Measurements from ENCODE around the gene ACTR2. TPM values are rescaled to one million over a fixed set of nuclear protein-coding genes. Genes with fewer than 3 reads are reported as not detected.
A peak's percentile ranks its signal among the peaks of the same experiment; 100 is the strongest.

The ACTR2 gene
- total and polyA plus RNA-seq, 2 of the 13 experiments (the other 11 are each of a cell fraction or from before 2014, with no cell fraction given), result 51.2 to 100 TPM

GRCh38 chr2:65186872-65187851 is 40.5 kb upstream of the ACTR2 start (continued):
- TF ChIP-seq UBTF (CRISPR knock-in tag; IDR thresholded peaks at IDR 0.05) (peak; percentile 67), CBX1 (IDR thresholded peaks at IDR 0.05; ENCODE audit: low read depth) (peak; percentile 45), SMAD1 (CRISPR knock-in tag; IDR thresholded peaks at IDR 0.05; ENCODE audit: borderline replicate concordance, low read depth) (no peak; the same call in 1 of the 2 replicates), ZBTB37 (CRISPR knock-in tag; IDR thresholded peaks at IDR 0.05) (no peak), ZNF576 (CRISPR knock-in tag; IDR thresholded peaks at IDR 0.05) (no peak), FOXA3 (CRISPR knock-in tag; IDR thresholded peaks at IDR 0.05) (peak; percentile 36), ZNF605 (CRISPR knock-in tag; IDR thresholded peaks at IDR 0.05) (peak; percentile 73; the same call in 1 of the 2 replicates), ZSCAN25 (CRISPR knock-in tag; IDR thresholded peaks at IDR 0.05) (peak; percentile 64; the same call in 1 of the 2 replicates), ZNF546 (CRISPR knock-in tag; conservative IDR thresholded peaks at IDR 0.05) (no peak), PREB (CRISPR knock-in tag; IDR thresholded peaks at IDR 0.05) (no peak), ATF6 (CRISPR knock-in tag; conservative IDR thresholded peaks at IDR 0.05) (peak; percentile 83; the same call in 1 of the 2 replicates), CBX5 (CRISPR knock-in tag; IDR thresholded peaks at IDR 0.05; ENCODE audit: borderline replicate concordance) (no peak), AGO2 (optimal IDR thresholded peaks at IDR 0.05; ENCODE audit: low read depth, low read length) (no peak), ZNF7 (CRISPR knock-in tag; IDR thresholded peaks at IDR 0.05) (no peak), ZNF780A (CRISPR knock-in tag; IDR thresholded peaks at IDR 0.05) (no peak), SP140L (CRISPR knock-in tag; IDR thresholded peaks at IDR 0.05; ENCODE audit: borderline replicate concordance) (peak; percentile 82; the same call in 1 of the 2 replicates), HNF1B (CRISPR knock-in tag; IDR thresholded peaks at IDR 0.05) (peak; percentile 73), BORCS8-MEF2B (CRISPR knock-in tag; IDR thresholded peaks at IDR 0.05) (peak; percentile 56; the same call in 1 of the 2 replicates)

Data from HepG2 (cell line).